Measurements from ENCODE around the gene PPP1R3G. TPM values are rescaled to one million over a fixed set of nuclear protein-coding genes. Genes with fewer than 3 reads are reported as not detected.

The PPP1R3G gene
- total and polyA plus RNA-seq, 2 of the 13 experiments (the other 11 are each of a cell fraction or from before 2014, with no cell fraction given): 1.2 to 1.3 TPM

- TF ChIP-seq, protein P1, sequence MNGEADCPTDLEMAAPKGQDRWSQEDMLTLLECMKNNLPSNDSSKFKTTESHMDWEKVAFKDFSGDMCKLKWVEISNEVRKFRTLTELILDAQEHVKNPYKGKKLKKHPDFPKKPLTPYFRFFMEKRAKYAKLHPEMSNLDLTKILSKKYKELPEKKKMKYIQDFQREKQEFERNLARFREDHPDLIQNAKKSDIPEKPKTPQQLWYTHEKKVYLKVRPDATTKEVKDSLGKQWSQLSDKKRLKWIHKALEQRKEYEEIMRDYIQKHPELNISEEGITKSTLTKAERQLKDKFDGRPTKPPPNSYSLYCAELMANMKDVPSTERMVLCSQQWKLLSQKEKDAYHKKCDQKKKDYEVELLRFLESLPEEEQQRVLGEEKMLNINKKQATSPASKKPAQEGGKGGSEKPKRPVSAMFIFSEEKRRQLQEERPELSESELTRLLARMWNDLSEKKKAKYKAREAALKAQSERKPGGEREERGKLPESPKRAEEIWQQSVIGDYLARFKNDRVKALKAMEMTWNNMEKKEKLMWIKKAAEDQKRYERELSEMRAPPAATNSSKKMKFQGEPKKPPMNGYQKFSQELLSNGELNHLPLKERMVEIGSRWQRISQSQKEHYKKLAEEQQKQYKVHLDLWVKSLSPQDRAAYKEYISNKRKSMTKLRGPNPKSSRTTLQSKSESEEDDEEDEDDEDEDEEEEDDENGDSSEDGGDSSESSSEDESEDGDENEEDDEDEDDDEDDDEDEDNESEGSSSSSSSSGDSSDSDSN (CRISPR knock-in tag; IDR thresholded peaks at IDR 0.05): peak; percentile 63
- TF ChIP-seq ZNF20 (CRISPR knock-in tag; IDR thresholded peaks at IDR 0.05) (no peak), ZNF446 (CRISPR knock-in tag; IDR thresholded peaks at IDR 0.05) (no peak), SUZ12 (IDR thresholded peaks at IDR 0.05; ENCODE audit: low read depth, low read length) (no peak), ZNF207 (IDR thresholded peaks at IDR 0.05; ENCODE audit: borderline replicate concordance) (no peak), CAMTA2 (CRISPR knock-in tag; IDR thresholded peaks at IDR 0.05; ENCODE audit: borderline replicate concordance) (no peak), ATF7 (IDR thresholded peaks at IDR 0.05) (no peak), ATF7 (CRISPR knock-in tag; IDR thresholded peaks at IDR 0.05) (0 out of 2 replicates have a peak, but pooled peaks have one; percentile 27), RARG (CRISPR knock-in tag; IDR thresholded peaks at IDR 0.05; ENCODE audit: low read depth) (no peak), ZFY (CRISPR knock-in tag; IDR thresholded peaks at IDR 0.05) (peak; percentile 80), MAFG (CRISPR knock-in tag; IDR thresholded peaks at IDR 0.05) (no peak), ARNT (IDR thresholded peaks at IDR 0.05) (no peak), SOX6 (IDR thresholded peaks at IDR 0.05) (no peak), SOX6 (CRISPR knock-in tag; IDR thresholded peaks at IDR 0.05) (peak; percentile 76), YY1 (IDR thresholded peaks at IDR 0.05; ENCODE audit: insufficient read depth, insufficient replicate concordance, low read depth, low read length) (peak; percentile 41), ZNF672 (CRISPR knock-in tag; IDR thresholded peaks at IDR 0.05) (no peak), ELF4 (CRISPR knock-in tag; IDR thresholded peaks at IDR 0.05; ENCODE audit: borderline replicate concordance) (0 out of 2 replicates have a peak, but pooled peaks have one; percentile 53), MATR3 (CRISPR knock-in tag; IDR thresholded peaks at IDR 0.05) (no peak), TOE1 (CRISPR knock-in tag; IDR thresholded peaks at IDR 0.05) (no peak), ZNF737 (CRISPR knock-in tag; IDR thresholded peaks at IDR 0.05; ENCODE audit: borderline replicate concordance) (no peak)
- TF ChIP-seq, protein P2, sequence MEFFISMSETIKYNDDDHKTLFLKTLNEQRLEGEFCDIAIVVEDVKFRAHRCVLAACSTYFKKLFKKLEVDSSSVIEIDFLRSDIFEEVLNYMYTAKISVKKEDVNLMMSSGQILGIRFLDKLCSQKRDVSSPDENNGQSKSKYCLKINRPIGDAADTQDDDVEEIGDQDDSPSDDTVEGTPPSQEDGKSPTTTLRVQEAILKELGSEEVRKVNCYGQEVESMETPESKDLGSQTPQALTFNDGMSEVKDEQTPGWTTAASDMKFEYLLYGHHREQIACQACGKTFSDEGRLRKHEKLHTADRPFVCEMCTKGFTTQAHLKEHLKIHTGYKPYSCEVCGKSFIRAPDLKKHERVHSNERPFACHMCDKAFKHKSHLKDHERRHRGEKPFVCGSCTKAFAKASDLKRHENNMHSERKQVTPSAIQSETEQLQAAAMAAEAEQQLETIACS (CRISPR knock-in tag; IDR thresholded peaks at IDR 0.05): no peak
- TF ChIP-seq, protein P3, sequence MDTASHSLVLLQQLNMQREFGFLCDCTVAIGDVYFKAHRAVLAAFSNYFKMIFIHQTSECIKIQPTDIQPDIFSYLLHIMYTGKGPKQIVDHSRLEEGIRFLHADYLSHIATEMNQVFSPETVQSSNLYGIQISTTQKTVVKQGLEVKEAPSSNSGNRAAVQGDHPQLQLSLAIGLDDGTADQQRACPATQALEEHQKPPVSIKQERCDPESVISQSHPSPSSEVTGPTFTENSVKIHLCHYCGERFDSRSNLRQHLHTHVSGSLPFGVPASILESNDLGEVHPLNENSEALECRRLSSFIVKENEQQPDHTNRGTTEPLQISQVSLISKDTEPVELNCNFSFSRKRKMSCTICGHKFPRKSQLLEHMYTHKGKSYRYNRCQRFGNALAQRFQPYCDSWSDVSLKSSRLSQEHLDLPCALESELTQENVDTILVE (CRISPR knock-in tag; IDR thresholded peaks at IDR 0.05): no peak
- TF ChIP-seq, protein P4, sequence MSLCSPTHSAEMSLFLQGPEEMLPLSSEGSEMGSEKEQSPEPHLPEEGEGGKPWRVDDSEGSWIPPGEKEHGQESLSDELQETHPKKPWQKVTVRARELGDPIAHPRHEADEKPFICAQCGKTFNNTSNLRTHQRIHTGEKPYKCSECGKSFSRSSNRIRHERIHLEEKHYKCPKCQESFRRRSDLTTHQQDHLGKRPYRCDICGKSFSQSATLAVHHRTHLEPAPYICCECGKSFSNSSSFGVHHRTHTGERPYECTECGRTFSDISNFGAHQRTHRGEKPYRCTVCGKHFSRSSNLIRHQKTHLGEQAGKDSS (CRISPR knock-in tag; IDR thresholded peaks at IDR 0.05; ENCODE audit: borderline replicate concordance, low read depth): 0 out of 2 replicates have a peak, but pooled peaks have one; percentile 34
Measured at GRCh38 chr6:5082487-5083306, 2.4 kb upstream of the PPP1R3G start (continued).
